ENCODE data around the gene TIMM50. TPM values are rescaled to one million over a fixed set of nuclear protein-coding genes. Genes with fewer than 3 reads are reported as not detected.
A peak's percentile ranks its signal among the peaks of the same experiment; 100 is the strongest.

TIMM50 gene
- total and polyA plus RNA-seq, 2 of the 13 experiments (the other 11 are each of a cell fraction or from before 2014, with no cell fraction given), result 91.1 to 92.5 TPM

DNA sequence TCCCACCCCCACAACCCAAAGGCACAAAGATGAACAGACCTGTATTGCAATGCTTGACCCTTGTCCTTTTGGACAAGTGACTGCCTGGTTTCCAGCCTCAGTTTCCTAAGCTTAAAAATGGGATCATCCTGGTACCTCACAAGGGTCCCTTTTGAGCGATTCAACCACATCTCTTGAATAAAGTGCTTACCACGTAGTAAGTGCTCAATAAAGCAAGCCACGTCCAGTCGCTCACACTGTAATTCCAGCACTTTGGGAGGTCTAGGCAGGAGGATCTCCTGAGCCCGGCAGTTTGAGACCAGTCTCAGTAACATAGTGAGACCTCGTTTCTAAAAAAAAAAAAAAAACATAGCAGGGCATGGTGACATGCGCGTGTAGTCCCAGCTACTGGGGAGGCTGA is 19.3 kb downstream of the TIMM50 start (continued):
- TF ChIP-seq ZNF513 (CRISPR knock-in tag; conservative IDR thresholded peaks at IDR 0.05) (no peak), XRCC5 (optimal IDR thresholded peaks at IDR 0.05; ENCODE audit: low read length) (no peak), MED1 (CRISPR knock-in tag; IDR thresholded peaks at IDR 0.05) (no peak), DBP (CRISPR knock-in tag; IDR thresholded peaks at IDR 0.05; ENCODE audit: not compliant biosample characterization) (no peak), ZNF678 (CRISPR knock-in tag; IDR thresholded peaks at IDR 0.05) (no peak), JARID2 (CRISPR knock-in tag; IDR thresholded peaks at IDR 0.05; ENCODE audit: insufficient replicate concordance) (no peak)

GRCh38 chr19:39500543-39500942 is 19.9 kb downstream of the TIMM50 start:
- ATAC-seq (no peak), FAIRE-seq (no peak), DNase-seq (ENCODE audit: low spot score) (no peak)
- Histone ChIP-seq H3K4me3 (replicated peaks in 1 of 3; ENCODE audit: insufficient read depth in 1 of 3, low read depth in 2 of 3, low read length in 3 of 3) (no peak overlapping the region), H4K20me1 (ENCODE audit: insufficient read depth, low read length) (no peaks in the 10 kb centered on the region), H3K27ac (ENCODE audit: extremely low read length, insufficient read depth, low read length) (no peak overlapping the region), H3K9ac (ENCODE audit: insufficient read depth, low read depth, low read length) (no peak overlapping the region), H3K36me3 (replicated peaks in 1 of 2; ENCODE audit: control insufficient read depth in 1 of 2, insufficient read depth in 2 of 2, low read length in 2 of 2) (no peaks in the 10 kb centered on the region), H3K4me2 (ENCODE audit: low read depth, low read length) (no peak overlapping the region), H3K9me3 (ENCODE audit: low read length) (no peaks in the 10 kb centered on the region), H3K27me3 (ENCODE audit: control insufficient read depth in 1 of 2, insufficient read depth in 2 of 2, low read length in 2 of 2) (peaks cover 19 to 62% of the 10 kb centered on the region in 2 experiments), H2AFZ (ENCODE audit: low read length) (no peak overlapping the region), H3K4me1 (ENCODE audit: insufficient read depth, low read length) (peaks cover 30% of the 10 kb centered on the region), H3K79me2 (ENCODE audit: insufficient read depth, low read length) (no peaks in the 10 kb centered on the region)
- 25% methylated on average over 4 of the region's 4 CpGs for WGBS (ENCODE audit: low lambda C conversion rate)
- intact Hi-C loops (cut with micrococcal nuclease; ENCODE audit: unreplicated experiment) (no loop called here), in situ Hi-C loops (cut with HindIII; ENCODE audit: extremely low pct_ligation_motif_present, low pct_unique_long_range_greater_than_20kb) (no loop called here)
- ChIA-PET POLR2A (interaction anchor here (0.6 kb wide), 1 partner anchor 28 kb away, joined by 3 read pairs; no protein-coding TSS in a partner anchor), CTCF (ENCODE audit: low intra/inter-chr PET ratio, low total read pairs) (no interaction called here)
- BruUV-seq (replicated peaks), result no TSS peak
- TF ChIP-seq ETV5 (CRISPR knock-in tag; IDR thresholded peaks at IDR 0.05; ENCODE audit: borderline replicate concordance) (no peak), ZBTB46 (CRISPR knock-in tag; IDR thresholded peaks at IDR 0.05; ENCODE audit: borderline replicate concordance) (no peak), ZBED4 (CRISPR knock-in tag; IDR thresholded peaks at IDR 0.05; ENCODE audit: borderline replicate concordance) (no peak), MEF2D (CRISPR knock-in tag; IDR thresholded peaks at IDR 0.05) (no peak), MAZ (IDR thresholded peaks at IDR 0.05; ENCODE audit: borderline replicate concordance, low read depth, low read length) (no peak), MAZ (CRISPR knock-in tag; IDR thresholded peaks at IDR 0.05; ENCODE audit: low read depth) (no peak), CREB1 (IDR thresholded peaks at IDR 0.05) (peak; percentile 52; the same call in 1 of the 2 replicates), CREB1 (CRISPR knock-in tag; IDR thresholded peaks at IDR 0.05) (no peak)
- TF ChIP-seq, protein P1, sequence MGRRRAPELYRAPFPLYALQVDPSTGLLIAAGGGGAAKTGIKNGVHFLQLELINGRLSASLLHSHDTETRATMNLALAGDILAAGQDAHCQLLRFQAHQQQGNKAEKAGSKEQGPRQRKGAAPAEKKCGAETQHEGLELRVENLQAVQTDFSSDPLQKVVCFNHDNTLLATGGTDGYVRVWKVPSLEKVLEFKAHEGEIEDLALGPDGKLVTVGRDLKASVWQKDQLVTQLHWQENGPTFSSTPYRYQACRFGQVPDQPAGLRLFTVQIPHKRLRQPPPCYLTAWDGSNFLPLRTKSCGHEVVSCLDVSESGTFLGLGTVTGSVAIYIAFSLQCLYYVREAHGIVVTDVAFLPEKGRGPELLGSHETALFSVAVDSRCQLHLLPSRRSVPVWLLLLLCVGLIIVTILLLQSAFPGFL (CRISPR knock-in tag; IDR thresholded peaks at IDR 0.05), result no peak

Data from HepG2 (cell line).